Immature natural killer cell (primary cell): Measurements from ENCODE around the gene PNLIPRP1. TPM values are rescaled to one million over a fixed set of nuclear protein-coding genes. Genes with fewer than 3 reads are reported as not detected.

ENCODE experiments used
- DNase-seq, 3 donors: peaks; one replicate each; pipeline ENCODE4 v3.0.0; 2022; ENCODE audit warnings: mixed read lengths in 1 of 3
- H3K27ac Mint-ChIP-seq, 6 donors: one replicate each; pipeline ENCODE4 v1.8.0; 2020; ENCODE audit warnings: mixed read lengths in 6 of 6, mild to moderate bottlenecking in 5 of 6, inconsistent platforms in 4 of 6, moderate library complexity in 3 of 6
- H3K27me3 Mint-ChIP-seq, 3 donors: one replicate each; pipeline ENCODE4 v1.8.0; 2020 to 2021; ENCODE audit warnings: low read depth in 3 of 3, mild to moderate bottlenecking in 3 of 3, mixed read lengths in 3 of 3, moderate library complexity in 3 of 3, inconsistent platforms in 1 of 3
- H3K36me3 Mint-ChIP-seq, 3 donors: one replicate each; pipeline ENCODE4 v1.8.0; 2020; ENCODE audit warnings: mixed read lengths in 3 of 3, inconsistent platforms in 2 of 3, mild to moderate bottlenecking in 2 of 3
- H3K4me1 Mint-ChIP-seq, 2 donors: one replicate each; pipeline ENCODE4 v1.8.0; 2020; ENCODE audit warnings: inconsistent platforms in 2 of 2, mild to moderate bottlenecking in 2 of 2, mixed read lengths in 2 of 2, moderate library complexity in 1 of 2
- H3K4me3 Mint-ChIP-seq, 5 donors: one replicate each; pipeline ENCODE4 v1.8.0; 2020; ENCODE audit warnings: mild to moderate bottlenecking in 5 of 5, mixed read lengths in 5 of 5, inconsistent platforms in 3 of 5, moderate library complexity in 3 of 5
- H3K9me3 Mint-ChIP-seq, 6 donors: one replicate each; pipeline ENCODE4 v1.8.0; 2020; ENCODE audit warnings: mild to moderate bottlenecking in 6 of 6, mixed read lengths in 6 of 6, inconsistent platforms in 4 of 6, moderate library complexity in 3 of 6
- polyA plus RNA-seq, 3 donors: library from polyadenylated mRNA; unstranded; fragments of 300-500 nt; fragmentation: Illumina TruSeq; gene quantifications; one replicate each; pipeline ENCODE4 v1.2.3, GENCODE V29; 2021

PNLIPRP1 gene
- polyA plus RNA-seq, 3 donors from 2014 or later: not detected

DNA sequence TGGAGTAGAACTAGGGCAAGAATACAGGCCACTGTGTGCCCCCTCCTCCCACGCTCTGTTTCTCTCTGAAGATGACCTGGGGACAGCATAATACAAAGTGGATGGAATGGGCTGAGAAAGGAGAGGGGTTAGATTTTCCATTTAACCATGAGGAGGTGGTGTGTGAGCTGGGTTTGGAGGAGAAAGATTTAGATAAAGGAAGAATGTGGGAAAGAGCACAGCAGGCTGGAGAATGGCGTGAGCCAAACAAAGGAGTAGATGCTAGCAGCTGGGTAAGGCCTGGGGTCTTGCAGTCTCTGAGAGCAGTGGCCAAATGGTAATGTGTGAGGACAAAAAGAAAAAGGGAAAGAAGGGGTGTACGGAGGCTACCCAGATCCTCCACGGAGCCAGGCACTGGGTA, 38.6 kb downstream of the PNLIPRP1 start:
- peaks cover 3 to 6% (median 5%) of the 10 kb centered on the region in 3 donors for H3K27me3 Mint-ChIP-seq

DNA sequence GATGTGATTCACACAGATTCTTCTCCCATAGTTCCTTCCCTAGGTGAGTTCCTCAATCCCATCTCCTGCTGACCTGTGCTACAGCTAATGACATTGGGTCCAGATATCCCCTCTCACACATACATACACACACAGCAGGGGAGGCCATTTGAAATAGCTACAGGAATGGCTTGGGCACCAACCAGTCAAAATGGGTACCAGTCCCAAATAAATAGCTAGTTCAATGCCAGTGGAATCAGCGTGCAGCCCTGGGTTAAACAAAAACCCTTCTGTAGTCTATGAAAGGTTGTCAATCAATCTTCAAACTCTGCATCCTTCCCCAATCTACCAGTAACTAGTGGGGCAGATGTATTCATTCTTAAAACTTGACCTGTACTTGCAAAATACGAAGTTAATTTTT, 39.3 kb downstream of the PNLIPRP1 start:
- no peaks in the 10 kb centered on the region for H3K9me3 Mint-ChIP-seq
- H3K36me3 Mint-ChIP-seq: no peaks in the 10 kb centered on the region
- H3K4me3 Mint-ChIP-seq: no peak overlapping the region
- DNase-seq: no peak
- no peaks in the 10 kb centered on the region for H3K4me1 Mint-ChIP-seq
- no peak overlapping the region for H3K27ac Mint-ChIP-seq
- H3K27me3 Mint-ChIP-seq: peaks cover 3 to 6% (median 5%) of the 10 kb centered on the region in 3 donors

More for the DNA sequence above, 38.6 kb downstream of the PNLIPRP1 start:
- H3K27ac Mint-ChIP-seq: no peak overlapping the region
- H3K9me3 Mint-ChIP-seq: no peaks in the 10 kb centered on the region
- no peaks in the 10 kb centered on the region for H3K4me1 Mint-ChIP-seq
- no peak for DNase-seq
- H3K4me3 Mint-ChIP-seq: no peak overlapping the region
- no peaks in the 10 kb centered on the region for H3K36me3 Mint-ChIP-seq

DNA sequence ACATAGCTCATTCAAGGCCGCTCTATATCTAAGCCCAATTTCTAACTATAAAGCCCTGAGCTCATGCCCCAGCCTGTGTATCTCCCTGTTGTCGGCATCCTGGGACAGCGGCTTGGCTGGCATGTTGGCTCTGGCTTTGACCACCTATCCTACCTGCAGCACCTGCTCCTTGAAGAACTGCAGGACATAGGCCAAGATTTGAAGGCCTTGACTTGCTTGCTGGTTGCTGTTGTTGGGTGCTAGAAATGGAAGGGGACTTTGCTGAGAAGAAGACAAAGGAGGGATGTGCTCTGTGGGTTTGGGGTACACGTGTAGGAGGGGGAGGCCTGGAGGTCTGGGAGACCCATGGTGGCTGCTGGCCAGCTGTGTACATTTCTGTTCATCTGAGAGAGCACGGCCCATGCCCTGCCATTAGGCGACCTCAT, 41.1 kb downstream of the PNLIPRP1 start:
- Mint-ChIP-seq H3K36me3 (no peaks in the 10 kb centered on the region), H3K27me3 (peaks cover 3 to 7% (median 5%) of the 10 kb centered on the region in 3 donors), H3K9me3 (no peaks in the 10 kb centered on the region), H3K4me1 (no peaks in the 10 kb centered on the region), H3K4me3 (no peak overlapping the region), H3K27ac (no peak overlapping the region)
- no peak for DNase-seq

DNA sequence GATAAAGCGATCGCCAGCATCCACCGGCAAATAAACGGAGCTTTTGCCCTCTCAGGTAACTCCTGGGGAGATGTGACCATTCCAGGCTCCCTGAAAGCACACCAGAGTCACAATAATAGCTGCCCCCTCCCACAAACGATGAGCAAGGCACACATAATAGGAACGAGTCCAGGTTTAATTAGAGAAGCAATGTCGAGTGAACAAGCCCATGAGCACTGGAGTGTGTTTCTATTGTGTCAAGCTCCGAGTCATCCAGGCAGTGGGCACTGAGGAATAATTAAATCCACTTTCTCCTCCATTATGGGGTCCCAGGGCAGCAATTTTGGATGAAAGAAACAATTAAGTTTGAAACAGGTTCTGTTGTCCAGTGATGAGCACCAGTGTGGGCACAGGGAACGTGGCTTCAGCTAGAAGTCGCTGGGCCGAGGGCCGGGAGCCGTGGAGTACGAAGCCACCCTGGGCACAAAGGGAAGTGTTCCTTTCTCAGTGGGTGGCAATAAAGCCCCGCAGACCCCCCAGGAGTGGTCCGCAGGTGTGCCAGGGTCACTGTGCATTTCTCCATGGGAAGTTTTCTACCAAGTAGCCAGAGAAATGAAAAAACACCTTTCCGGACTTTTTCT, 41.9 kb downstream of the PNLIPRP1 start:
- H3K4me1 Mint-ChIP-seq: no peaks in the 10 kb centered on the region
- H3K9me3 Mint-ChIP-seq: no peaks in the 10 kb centered on the region
- no peaks in the 10 kb centered on the region for H3K36me3 Mint-ChIP-seq
- DNase-seq: no peak
- H3K27me3 Mint-ChIP-seq: peaks cover 3 to 8% (median 5%) of the 10 kb centered on the region in 3 donors
- H3K4me3 Mint-ChIP-seq: no peak overlapping the region
- H3K27ac Mint-ChIP-seq: no peak overlapping the region

DNA sequence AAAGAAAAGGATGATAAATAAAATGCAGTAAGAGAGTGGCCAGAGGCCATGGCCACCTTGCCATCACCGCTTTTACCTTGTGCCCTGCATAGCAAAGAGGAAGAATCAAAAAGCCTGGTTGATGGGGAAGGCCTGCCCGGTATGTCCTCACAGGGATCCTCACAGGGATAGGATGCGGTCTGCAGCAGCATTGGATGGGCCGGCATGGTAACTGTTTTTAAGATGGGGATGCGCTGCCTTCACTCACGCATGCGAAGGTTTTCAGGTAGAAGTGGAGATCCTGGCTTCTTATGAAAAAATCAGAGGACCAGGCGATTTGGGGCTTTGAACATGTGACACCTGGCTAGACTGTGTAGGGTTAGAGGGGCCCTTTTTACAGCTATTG, 42.4 kb downstream of the PNLIPRP1 start:
- no peak overlapping the region for H3K27ac Mint-ChIP-seq

DNA sequence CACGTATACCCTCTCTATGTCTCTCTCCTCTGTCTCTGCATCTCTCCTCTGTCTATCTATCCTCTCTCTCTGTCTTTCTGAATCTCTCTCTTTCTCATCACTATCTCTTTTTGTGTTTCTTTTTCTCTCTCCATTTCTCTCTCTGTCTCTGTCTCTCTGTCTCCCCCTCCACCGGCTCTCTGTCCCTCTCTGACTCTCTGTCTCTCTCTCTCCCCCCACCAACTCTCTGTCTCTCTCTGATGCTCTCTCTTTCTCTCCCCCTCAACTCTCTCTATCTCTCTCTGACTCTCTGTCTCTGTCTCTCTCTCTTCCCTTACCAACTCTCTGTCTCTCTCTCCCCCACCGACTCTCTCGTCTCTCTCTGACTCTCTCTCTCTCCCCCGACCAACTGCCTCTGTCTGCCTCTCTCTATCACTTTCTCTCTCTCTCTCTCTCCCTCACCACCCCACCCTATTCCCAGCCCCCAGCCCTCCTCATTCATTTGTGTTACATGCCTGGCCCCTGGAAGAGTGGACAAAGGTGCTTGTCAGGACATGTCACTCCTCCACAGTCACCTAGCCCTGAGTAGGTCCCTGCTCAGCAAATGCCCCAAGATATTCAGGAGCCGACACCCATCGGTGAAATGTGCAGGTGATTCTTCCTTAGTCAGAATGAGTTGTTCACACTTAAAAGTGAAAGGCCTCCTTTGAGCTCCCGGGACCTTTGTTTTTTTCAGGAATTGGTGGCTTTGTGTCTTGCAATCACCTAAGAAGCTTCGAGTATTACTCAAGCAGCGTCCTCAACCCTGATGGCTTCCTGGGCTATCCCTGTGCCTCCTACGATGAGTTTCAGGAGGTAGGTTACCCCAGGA, 43.6 kb downstream of the PNLIPRP1 start:
- no peak overlapping the region for H3K4me3 Mint-ChIP-seq
- H3K36me3 Mint-ChIP-seq: no peaks in the 10 kb centered on the region
- H3K4me1 Mint-ChIP-seq: no peaks in the 10 kb centered on the region
- no peak for DNase-seq
- no peaks in the 10 kb centered on the region for H3K9me3 Mint-ChIP-seq
- no peak overlapping the region for H3K27ac Mint-ChIP-seq
- H3K27me3 Mint-ChIP-seq: peaks cover 1 to 3% (median 2%) of the 10 kb centered on the region in 3 donors

More for the DNA sequence above, 42.4 kb downstream of the PNLIPRP1 start:
- Mint-ChIP-seq H3K36me3 (no peaks in the 10 kb centered on the region), H3K4me3 (no peak overlapping the region), H3K9me3 (no peaks in the 10 kb centered on the region), H3K27me3 (peaks cover 3 to 8% (median 5%) of the 10 kb centered on the region in 3 donors), H3K4me1 (no peaks in the 10 kb centered on the region)
- DNase-seq: no peak

DNA sequence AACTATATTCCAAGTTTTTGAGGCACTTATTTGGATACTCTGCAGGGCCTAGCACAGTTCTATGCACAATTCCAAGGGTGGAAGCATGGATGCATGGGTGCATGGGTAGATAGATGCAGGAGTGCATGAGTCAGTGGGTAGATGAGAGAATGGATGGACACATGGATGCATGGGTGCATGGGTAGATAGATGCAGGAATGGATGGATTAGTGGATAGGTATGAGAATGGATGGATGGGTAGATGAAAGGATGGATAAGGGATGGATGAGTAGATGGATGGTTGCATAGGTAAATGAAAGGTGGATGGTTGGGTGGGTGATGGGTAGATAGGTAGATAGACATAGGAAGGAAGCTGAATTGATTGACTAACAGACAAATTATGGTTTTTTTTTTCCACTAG, 45.6 kb downstream of the PNLIPRP1 start:
- H3K4me3 Mint-ChIP-seq: no peak overlapping the region
- H3K27me3 Mint-ChIP-seq: peaks cover 0 to 5% (median 0%) of the 10 kb centered on the region in 3 donors

DNA sequence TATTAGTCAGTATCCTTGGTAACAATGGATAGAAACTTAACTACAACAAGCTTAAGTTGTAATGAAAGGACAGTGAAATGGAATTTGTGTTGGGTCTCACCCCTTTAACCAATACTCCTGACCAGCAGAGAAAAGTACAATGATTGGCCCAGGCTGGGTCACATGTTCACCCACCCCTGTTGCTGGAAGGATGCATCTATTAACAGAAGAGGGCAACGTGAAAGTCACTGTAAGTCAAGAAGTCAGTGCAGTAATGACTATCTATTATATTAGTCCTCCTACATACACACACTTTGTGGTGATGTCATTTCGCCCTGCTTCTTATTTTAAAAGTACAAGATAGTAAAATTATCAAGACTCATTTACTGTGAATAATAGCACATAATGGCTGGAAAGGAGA, 46.2 kb downstream of the PNLIPRP1 start:
- Mint-ChIP-seq H3K4me3 (no peak overlapping the region), H3K4me1 (no peaks in the 10 kb centered on the region), H3K9me3 (no peaks in the 10 kb centered on the region), H3K27ac (no peak overlapping the region), H3K36me3 (no peaks in the 10 kb centered on the region), H3K27me3 (peaks cover 0 to 5% (median 0%) of the 10 kb centered on the region in 3 donors)
- no peak for DNase-seq

More for the DNA sequence above, 45.6 kb downstream of the PNLIPRP1 start:
- Mint-ChIP-seq H3K4me1 (no peaks in the 10 kb centered on the region), H3K9me3 (no peaks in the 10 kb centered on the region), H3K27ac (no peak overlapping the region), H3K36me3 (no peaks in the 10 kb centered on the region)
- DNase-seq: no peak

DNA sequence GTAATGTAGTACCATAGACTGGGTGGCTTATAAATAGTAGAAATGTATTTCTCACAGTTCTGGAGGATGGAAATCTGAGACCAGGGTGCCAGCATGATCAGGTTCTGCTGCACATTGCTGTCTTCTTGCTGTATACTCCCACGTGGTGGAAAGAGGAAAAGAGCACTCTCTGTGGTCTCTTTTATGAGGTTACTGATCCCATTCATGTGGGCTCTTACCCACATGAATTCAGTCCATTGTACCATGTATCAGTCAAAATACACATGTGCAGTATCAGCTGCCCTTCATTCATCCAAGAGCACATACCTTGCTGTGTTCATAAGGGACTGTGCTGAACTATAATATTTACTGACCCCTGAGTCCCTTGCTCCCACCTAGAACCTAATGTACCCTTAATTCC, 47.1 kb downstream of the PNLIPRP1 start:
- Mint-ChIP-seq H3K4me3 (no peak overlapping the region), H3K27me3 (peaks cover 0 to 5% (median 0%) of the 10 kb centered on the region in 3 donors), H3K4me1 (no peaks in the 10 kb centered on the region), H3K36me3 (no peaks in the 10 kb centered on the region), H3K27ac (no peak overlapping the region), H3K9me3 (peaks cover 0 to 5% (median 0%) of the 10 kb centered on the region in 6 donors)
- no peak for DNase-seq

DNA sequence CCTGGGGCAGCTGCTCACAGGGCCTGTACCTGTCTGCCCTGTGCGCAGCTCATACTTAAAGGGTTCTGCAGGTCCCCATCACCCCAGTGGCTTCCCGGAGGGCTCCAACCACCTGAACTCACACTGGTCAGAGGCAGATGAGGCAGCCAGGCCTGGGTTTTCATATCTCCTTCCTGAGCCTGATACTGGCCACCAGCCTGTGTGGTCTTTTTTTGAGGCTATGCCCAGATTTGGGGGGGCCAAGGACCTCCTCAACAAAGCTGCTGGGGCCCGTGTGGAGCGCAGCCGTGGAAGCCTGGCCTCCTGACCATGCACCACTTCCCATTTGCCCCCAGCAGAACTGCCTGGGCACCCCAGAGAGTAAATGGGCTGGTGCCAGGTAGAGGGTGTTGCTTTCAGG, 55.7 kb downstream of the PNLIPRP1 start:
- H3K36me3 Mint-ChIP-seq: no peaks in the 10 kb centered on the region
- peaks cover 0 to 5% (median 1%) of the 10 kb centered on the region in 6 donors for H3K9me3 Mint-ChIP-seq
- no peaks in the 10 kb centered on the region for H3K4me1 Mint-ChIP-seq
- peaks cover 0 to 1% (median 0%) of the 10 kb centered on the region in 3 donors for H3K27me3 Mint-ChIP-seq
- H3K27ac Mint-ChIP-seq: no peak overlapping the region
- DNase-seq: no peak
- no peak overlapping the region for H3K4me3 Mint-ChIP-seq

DNA sequence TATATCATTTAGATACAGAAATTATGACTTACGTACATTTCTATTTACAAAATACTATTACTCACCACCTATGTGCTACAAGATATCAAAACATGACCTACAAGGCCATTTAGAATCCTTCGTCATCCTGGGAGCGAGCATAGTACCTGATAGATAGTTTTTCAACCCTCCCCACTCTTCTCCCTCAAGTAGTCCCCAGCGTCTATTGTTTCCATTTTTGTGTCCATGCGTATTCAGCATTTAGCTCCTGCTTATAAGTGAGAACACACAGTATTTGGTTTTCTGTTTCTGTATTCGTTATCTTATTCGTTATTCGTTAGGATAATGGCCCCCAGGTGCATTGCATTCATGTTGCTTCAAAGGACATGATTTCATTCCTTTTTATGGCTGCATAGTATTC, 58.1 kb downstream of the PNLIPRP1 start:
- no peaks in the 10 kb centered on the region for H3K36me3 Mint-ChIP-seq
- no peaks in the 10 kb centered on the region for H3K4me1 Mint-ChIP-seq
- no peak overlapping the region for H3K27ac Mint-ChIP-seq
- H3K4me3 Mint-ChIP-seq: no peak overlapping the region
- no peak for DNase-seq
- peaks cover 0 to 5% (median 0%) of the 10 kb centered on the region in 6 donors for H3K9me3 Mint-ChIP-seq
- peaks cover 0 to 3% (median 2%) of the 10 kb centered on the region in 3 donors for H3K27me3 Mint-ChIP-seq

DNA sequence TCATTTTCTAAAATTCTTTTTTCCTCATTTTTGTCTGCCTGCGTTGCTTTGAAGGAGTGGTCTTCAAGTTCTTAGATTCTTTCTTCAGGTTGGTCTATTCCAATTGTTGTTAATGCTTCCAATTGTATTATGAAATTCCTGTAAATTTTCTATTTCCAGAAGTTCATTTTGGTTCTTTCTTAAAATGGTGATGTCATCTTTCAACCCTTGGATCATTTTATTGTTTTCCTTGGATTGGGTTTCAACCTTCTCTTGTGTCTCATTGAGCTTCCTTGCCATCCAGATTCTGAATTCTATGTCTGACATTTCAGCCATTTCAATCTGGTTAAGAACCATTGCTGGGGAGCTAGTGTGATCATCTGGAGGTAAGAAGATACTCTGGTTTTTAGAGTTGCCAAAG, 63.1 kb downstream of the PNLIPRP1 start:
- Mint-ChIP-seq H3K4me3 (no peak overlapping the region), H3K36me3 (no peaks in the 10 kb centered on the region), H3K4me1 (no peaks in the 10 kb centered on the region), H3K9me3 (peaks cover 0 to 6% (median 0%) of the 10 kb centered on the region in 6 donors), H3K27ac (no peak overlapping the region), H3K27me3 (peaks cover 0 to 3% (median 3%) of the 10 kb centered on the region in 3 donors)
- DNase-seq: no peak

DNA sequence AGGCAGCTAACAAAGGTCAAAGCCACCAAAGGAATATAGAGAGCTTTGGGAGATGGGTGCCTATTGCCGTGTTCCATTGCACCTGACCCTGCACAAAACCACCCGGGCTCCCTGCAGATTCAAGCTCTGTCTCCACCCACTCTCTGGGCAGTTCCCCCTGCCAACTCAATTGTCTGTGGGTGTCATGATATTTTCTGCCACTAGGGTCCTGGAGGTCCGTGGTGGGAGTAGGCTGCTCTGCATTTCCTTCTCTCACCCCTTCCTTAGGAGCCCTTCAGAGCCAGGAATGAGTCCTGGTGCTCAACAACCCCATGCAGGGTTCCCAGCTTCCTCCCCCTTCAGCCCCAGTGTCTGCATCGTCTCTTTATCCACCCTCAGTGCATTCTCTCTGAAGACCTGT, 64.1 kb downstream of the PNLIPRP1 start:
- no peak overlapping the region for H3K27ac Mint-ChIP-seq
- no peak overlapping the region for H3K4me3 Mint-ChIP-seq
- no peaks in the 10 kb centered on the region for H3K4me1 Mint-ChIP-seq
- H3K9me3 Mint-ChIP-seq: peaks cover 0 to 4% (median 0%) of the 10 kb centered on the region in 6 donors
- no peak for DNase-seq
- peaks cover 0 to 3% (median 3%) of the 10 kb centered on the region in 3 donors for H3K27me3 Mint-ChIP-seq
- H3K36me3 Mint-ChIP-seq: no peaks in the 10 kb centered on the region

DNA sequence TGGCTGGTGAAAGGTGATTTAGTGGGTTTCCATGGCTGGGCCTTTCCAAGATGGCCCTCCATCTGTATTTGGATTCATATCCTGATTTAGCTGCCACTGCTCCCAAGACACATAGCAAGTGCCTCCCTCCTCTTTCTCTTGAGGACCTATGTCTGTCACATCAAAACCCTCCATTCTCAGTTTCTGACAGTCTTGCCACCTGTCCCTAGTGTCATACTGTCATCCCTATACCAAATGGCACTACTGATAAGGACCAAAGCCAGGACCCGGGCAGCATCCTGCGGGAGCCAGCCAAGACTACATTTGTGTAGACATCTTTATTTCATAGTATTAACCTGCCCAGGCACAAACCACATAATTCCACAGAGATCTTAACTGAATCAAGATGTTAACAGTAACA, 64.8 kb downstream of the PNLIPRP1 start:
- peaks cover 0 to 4% (median 0%) of the 10 kb centered on the region in 6 donors for H3K9me3 Mint-ChIP-seq
- peaks cover 0 to 3% (median 3%) of the 10 kb centered on the region in 3 donors for H3K27me3 Mint-ChIP-seq
- H3K4me3 Mint-ChIP-seq: no peak overlapping the region
- DNase-seq: no peak
- H3K36me3 Mint-ChIP-seq: no peaks in the 10 kb centered on the region
- H3K4me1 Mint-ChIP-seq: no peaks in the 10 kb centered on the region
- no peak overlapping the region for H3K27ac Mint-ChIP-seq
